ENCODE measurements around the gene SF3B4. TPM values are rescaled to one million over a fixed set of nuclear protein-coding genes. Genes with fewer than 3 reads are reported as not detected.

The SF3B4 gene, protein sequence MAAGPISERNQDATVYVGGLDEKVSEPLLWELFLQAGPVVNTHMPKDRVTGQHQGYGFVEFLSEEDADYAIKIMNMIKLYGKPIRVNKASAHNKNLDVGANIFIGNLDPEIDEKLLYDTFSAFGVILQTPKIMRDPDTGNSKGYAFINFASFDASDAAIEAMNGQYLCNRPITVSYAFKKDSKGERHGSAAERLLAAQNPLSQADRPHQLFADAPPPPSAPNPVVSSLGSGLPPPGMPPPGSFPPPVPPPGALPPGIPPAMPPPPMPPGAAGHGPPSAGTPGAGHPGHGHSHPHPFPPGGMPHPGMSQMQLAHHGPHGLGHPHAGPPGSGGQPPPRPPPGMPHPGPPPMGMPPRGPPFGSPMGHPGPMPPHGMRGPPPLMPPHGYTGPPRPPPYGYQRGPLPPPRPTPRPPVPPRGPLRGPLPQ
- total RNA-seq: 13.5 and 16.4 TPM in 2 replicates

GRCh38 chr1:149927563-149928400 lies at the start of gene SF3B4:
Gene SF3B4, minus strand, starts transcription at chr1:149927803. Its CDS starts 44 bp downstream, at chr1:149927759.
- peak within 1 kb of the TSS; percentile 99 for H3K4me3 ChIP-seq (ENCODE audit: low read depth, low read length)
- peak; percentile 95 for DNase-seq (ENCODE audit: low read depth)
- TF ChIP-seq, protein P1, sequence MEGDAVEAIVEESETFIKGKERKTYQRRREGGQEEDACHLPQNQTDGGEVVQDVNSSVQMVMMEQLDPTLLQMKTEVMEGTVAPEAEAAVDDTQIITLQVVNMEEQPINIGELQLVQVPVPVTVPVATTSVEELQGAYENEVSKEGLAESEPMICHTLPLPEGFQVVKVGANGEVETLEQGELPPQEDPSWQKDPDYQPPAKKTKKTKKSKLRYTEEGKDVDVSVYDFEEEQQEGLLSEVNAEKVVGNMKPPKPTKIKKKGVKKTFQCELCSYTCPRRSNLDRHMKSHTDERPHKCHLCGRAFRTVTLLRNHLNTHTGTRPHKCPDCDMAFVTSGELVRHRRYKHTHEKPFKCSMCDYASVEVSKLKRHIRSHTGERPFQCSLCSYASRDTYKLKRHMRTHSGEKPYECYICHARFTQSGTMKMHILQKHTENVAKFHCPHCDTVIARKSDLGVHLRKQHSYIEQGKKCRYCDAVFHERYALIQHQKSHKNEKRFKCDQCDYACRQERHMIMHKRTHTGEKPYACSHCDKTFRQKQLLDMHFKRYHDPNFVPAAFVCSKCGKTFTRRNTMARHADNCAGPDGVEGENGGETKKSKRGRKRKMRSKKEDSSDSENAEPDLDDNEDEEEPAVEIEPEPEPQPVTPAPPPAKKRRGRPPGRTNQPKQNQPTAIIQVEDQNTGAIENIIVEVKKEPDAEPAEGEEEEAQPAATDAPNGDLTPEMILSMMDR (IDR thresholded peaks at IDR 0.05; ENCODE audit: insufficient read depth, low read depth, low read length): no peak

- H3K4me3 ChIP-seq (ENCODE audit: low read depth, low read length): no peak overlapping the region
- TF ChIP-seq, protein P1 (IDR thresholded peaks at IDR 0.05; ENCODE audit: insufficient read depth, low read depth, low read length): no peak
- no peak for DNase-seq (ENCODE audit: low read depth)
Measured at GRCh38 chr1:149977345-149977744, 49.7 kb upstream of the SF3B4 start.

- no peak for DNase-seq (ENCODE audit: low read depth)
- H3K4me3 ChIP-seq (ENCODE audit: low read depth, low read length): no peak overlapping the region
- TF ChIP-seq, protein P1 (IDR thresholded peaks at IDR 0.05; ENCODE audit: insufficient read depth, low read depth, low read length): no peak
Measured at GRCh38 chr1:149972547-149972946, 44.9 kb upstream of the SF3B4 start.

- no peak for DNase-seq (ENCODE audit: low read depth)
- no peak overlapping the region for H3K4me3 ChIP-seq (ENCODE audit: low read depth, low read length)
- TF ChIP-seq, protein P1 (IDR thresholded peaks at IDR 0.05; ENCODE audit: insufficient read depth, low read depth, low read length): no peak
Measured at GRCh38 chr1:149967646-149968045, 40.0 kb upstream of the SF3B4 start.

GRCh38 chr1:149967041-149967440 lies 39.4 kb upstream of the SF3B4 start:
- TF ChIP-seq, protein P1 (IDR thresholded peaks at IDR 0.05; ENCODE audit: insufficient read depth, low read depth, low read length): no peak
- DNase-seq (ENCODE audit: low read depth): no peak
- H3K4me3 ChIP-seq (ENCODE audit: low read depth, low read length): no peak overlapping the region

- TF ChIP-seq, protein P1 (IDR thresholded peaks at IDR 0.05; ENCODE audit: insufficient read depth, low read depth, low read length): no peak
- H3K4me3 ChIP-seq (ENCODE audit: low read depth, low read length): no peak overlapping the region
- no peak for DNase-seq (ENCODE audit: low read depth)
Measured at GRCh38 chr1:149966405-149966804, 38.8 kb upstream of the SF3B4 start.

All from fibroblast of villous mesenchyme (primary cell).